ENCODE results near the gene PRKAG2. TPM values are rescaled to one million over a fixed set of nuclear protein-coding genes. Genes with fewer than 3 reads are reported as not detected.

The PRKAG2 gene
- total and polyA plus RNA-seq, 2 of the 13 experiments (the other 11 are each of a cell fraction or from before 2014, with no cell fraction given), result 0.90 to 1.3 TPM

GRCh38 chr7:151781161-151781845 lies 95.6 kb downstream of the PRKAG2 start:
- POLR2A ChIA-PET, result no interaction called here

GRCh38 chr7:151780631-151781030 lies 96.3 kb downstream of the PRKAG2 start:
- Histone ChIP-seq H2AFZ (ENCODE audit: low read length) (no peak overlapping the region), H3K27me3 (ENCODE audit: control insufficient read depth in 1 of 2, insufficient read depth in 2 of 2, low read length in 2 of 2) (peaks cover 8 to 16% of the 10 kb centered on the region in 2 experiments; a peak in 4 of 5 replicates), H3K9me3 (ENCODE audit: low read length) (no peaks in the 10 kb centered on the region), H3K4me2 (ENCODE audit: low read depth, low read length) (no peak overlapping the region), H3K4me1 (ENCODE audit: insufficient read depth, low read length) (no peaks in the 10 kb centered on the region), H3K9ac (ENCODE audit: insufficient read depth, low read depth, low read length) (no peak overlapping the region), H3K4me3 (replicated peaks in 1 of 3; ENCODE audit: insufficient read depth in 1 of 3, low read depth in 2 of 3, low read length in 3 of 3) (no peak overlapping the region), H4K20me1 (ENCODE audit: insufficient read depth, low read length) (no peaks in the 10 kb centered on the region), H3K27ac (ENCODE audit: extremely low read length, insufficient read depth, low read length) (no peak overlapping the region), H3K79me2 (ENCODE audit: insufficient read depth, low read length) (no peaks in the 10 kb centered on the region), H3K36me3 (replicated peaks in 1 of 2; ENCODE audit: control insufficient read depth in 1 of 2, insufficient read depth in 2 of 2, low read length in 2 of 2) (no peaks in the 10 kb centered on the region)
- WGBS (ENCODE audit: low lambda C conversion rate), result 25% methylated on average over 3 of the region's 3 CpGs
- FAIRE-seq (no peak), ATAC-seq (no peak), DNase-seq (ENCODE audit: low spot score) (no peak)
- ChIA-PET CTCF (ENCODE audit: low intra/inter-chr PET ratio, low total read pairs) (no interaction called here), POLR2A (no interaction called here)
- BruUV-seq (replicated peaks), result no TSS peak
- in situ Hi-C loops (cut with HindIII; ENCODE audit: extremely low pct_ligation_motif_present, low pct_unique_long_range_greater_than_20kb), result loop anchor here (10.0 kb wide), 1 partner anchor 154 kb away; no protein-coding TSS in a partner anchor
- TF ChIP-seq ZSCAN12 (CRISPR knock-in tag; IDR thresholded peaks at IDR 0.05), result no peak
- TF ChIP-seq JDP2 (CRISPR knock-in tag; IDR thresholded peaks at IDR 0.05; ENCODE audit: borderline replicate concordance), result no peak
- TF ChIP-seq MNT (IDR thresholded peaks at IDR 0.05), result no peak
- TF ChIP-seq ZNF547 (CRISPR knock-in tag; IDR thresholded peaks at IDR 0.05), result no peak
- TF ChIP-seq SRF (IDR thresholded peaks at IDR 0.05; ENCODE audit: low read depth, low read length), result no peak
- TF ChIP-seq ZNF563 (CRISPR knock-in tag; IDR thresholded peaks at IDR 0.05), result no peak
- TF ChIP-seq ZNF619 (CRISPR knock-in tag; IDR thresholded peaks at IDR 0.05), result no peak
- no peak for TF ChIP-seq ZNF775 (CRISPR knock-in tag; IDR thresholded peaks at IDR 0.05; ENCODE audit: borderline replicate concordance)
- no peak for TF ChIP-seq ZFAT (CRISPR knock-in tag; conservative IDR thresholded peaks at IDR 0.05)
- TF ChIP-seq ZNF790 (CRISPR knock-in tag; IDR thresholded peaks at IDR 0.05; ENCODE audit: borderline replicate concordance), result no peak
- TF ChIP-seq NFYB (CRISPR knock-in tag; IDR thresholded peaks at IDR 0.05), result no peak
- no peak for TF ChIP-seq ATM (IDR thresholded peaks at IDR 0.05; ENCODE audit: borderline replicate concordance)
- no peak for TF ChIP-seq CBX1 (IDR thresholded peaks at IDR 0.05; ENCODE audit: low read depth)
- no peak for TF ChIP-seq ZNF280D (CRISPR knock-in tag; IDR thresholded peaks at IDR 0.05)
- no peak for TF ChIP-seq ZNF7 (CRISPR knock-in tag; IDR thresholded peaks at IDR 0.05)
- intact Hi-C loops (cut with micrococcal nuclease; ENCODE audit: unreplicated experiment), result no loop called here

More at GRCh38 chr7:151781161-151781845, 95.6 kb downstream of the PRKAG2 start:
- Histone ChIP-seq H2AFZ (ENCODE audit: low read length) (no peak overlapping the region), H3K9me3 (ENCODE audit: low read length) (no peaks in the 10 kb centered on the region), H3K27me3 (ENCODE audit: control insufficient read depth in 1 of 2, insufficient read depth in 2 of 2, low read length in 2 of 2) (peaks cover 10 to 16% of the 10 kb centered on the region in 2 experiments; a peak in 4 of 5 replicates), H3K4me3 (replicated peaks in 1 of 3; ENCODE audit: insufficient read depth in 1 of 3, low read depth in 2 of 3, low read length in 3 of 3) (no peak overlapping the region), H3K4me2 (ENCODE audit: low read depth, low read length) (no peak overlapping the region), H3K9ac (ENCODE audit: insufficient read depth, low read depth, low read length) (no peak overlapping the region), H3K4me1 (ENCODE audit: insufficient read depth, low read length) (no peaks in the 10 kb centered on the region), H3K36me3 (replicated peaks in 1 of 2; ENCODE audit: control insufficient read depth in 1 of 2, insufficient read depth in 2 of 2, low read length in 2 of 2) (no peaks in the 10 kb centered on the region), H4K20me1 (ENCODE audit: insufficient read depth, low read length) (no peaks in the 10 kb centered on the region), H3K27ac (ENCODE audit: extremely low read length, insufficient read depth, low read length) (no peak overlapping the region), H3K79me2 (ENCODE audit: insufficient read depth, low read length) (no peaks in the 10 kb centered on the region)
- WGBS (ENCODE audit: low lambda C conversion rate), result 59% methylated on average over 20 of the region's 22 CpGs
- no peak for ATAC-seq
- intact Hi-C loops (cut with micrococcal nuclease; ENCODE audit: unreplicated experiment), result no loop called here
- no peak for TF ChIP-seq NCOA2 (CRISPR knock-in tag; IDR thresholded peaks at IDR 0.05)
- DNase-seq (ENCODE audit: low spot score), result no peak
- no TSS peak for BruUV-seq (replicated peaks)
- no peak for FAIRE-seq
- in situ Hi-C loops (cut with HindIII; ENCODE audit: extremely low pct_ligation_motif_present, low pct_unique_long_range_greater_than_20kb), result loop anchor here (10.0 kb wide), 1 partner anchor 153 kb away; no protein-coding TSS in a partner anchor
- CTCF ChIA-PET (ENCODE audit: low intra/inter-chr PET ratio, low total read pairs), result no interaction called here
